Left ventricle myocardium inferior (tissue), 1 donor: ENCODE measurements around the gene TMEM88. TPM values are rescaled to one million over a fixed set of nuclear protein-coding genes. Genes with fewer than 3 reads are reported as not detected.

ENCODE experiments used
- DNase-seq: peaks from one replicate; pipeline ENCODE4 v3.0.0-alpha.2; 2020
- H3K27ac ChIP-seq: fragments of 200-600 bp; replicated peaks from 2 replicates; pipeline ENCODE4 v1.8.0; 2021
- H3K27me3 ChIP-seq: fragments of 200-600 bp; 2 replicates; pipeline ENCODE4 v1.8.0; 2021; ENCODE audit warnings: low read depth
- H3K36me3 ChIP-seq: fragments of 200-600 bp; 2 replicates; pipeline ENCODE4 v1.8.0; 2021
- H3K4me1 ChIP-seq: fragments of 200-600 bp; 2 replicates; pipeline ENCODE4 v1.8.0; 2021
- H3K4me3 ChIP-seq: fragments of 200-600 bp; 2 replicates; pipeline ENCODE4 v1.8.0; 2021; ENCODE audit warnings: mild to moderate bottlenecking, moderate library complexity
- H3K9me3 ChIP-seq: fragments of 200-600 bp; replicated peaks from 2 replicates; pipeline ENCODE4 v1.8.0; 2021
- intact Hi-C: fragments of 100-400 bp; cut with micrococcal nuclease; formaldehyde crosslinking; loops from one replicate; pipeline ENCODE4 v1.11.0; 2022
- total RNA-seq: library from RNA; stranded (reverse); fragmentation: NEBNext Ultra II Directional; extraction: Animal tissue kit (Norgen Biotek cat#: 25700); gene quantifications from one replicate; pipeline ENCODE4 v1.2.1, GENCODE V29; 2021
- TF ChIP-seq, protein P1 (sequence below): fragments of 200-600 bp; IDR thresholded peaks from 2 replicates; pipeline ENCODE4 v1.8.0; 2021; ENCODE audit warnings: antibody characterized with exemption, mild to moderate bottlenecking, borderline replicate concordance
- donor health status: DM: no; HTN: yes; CAD: no; lungs with severe emphysema.

The TMEM88 gene
- total RNA-seq, 1 donor from 2014 or later, result 26.4 TPM

GRCh38 chr17:7864995-7865650 lies 10.3 kb downstream of the TMEM88 start:
- Histone ChIP-seq H3K27ac (no peak overlapping the region), H3K9me3 (peaks cover 3% of the 10 kb centered on the region), H3K4me1 (no peaks in the 10 kb centered on the region), H3K27me3 (no peaks in the 10 kb centered on the region), H3K4me3 (no peak overlapping the region), H3K36me3 (peaks cover 31% of the 10 kb centered on the region)
- TF ChIP-seq, protein P1, sequence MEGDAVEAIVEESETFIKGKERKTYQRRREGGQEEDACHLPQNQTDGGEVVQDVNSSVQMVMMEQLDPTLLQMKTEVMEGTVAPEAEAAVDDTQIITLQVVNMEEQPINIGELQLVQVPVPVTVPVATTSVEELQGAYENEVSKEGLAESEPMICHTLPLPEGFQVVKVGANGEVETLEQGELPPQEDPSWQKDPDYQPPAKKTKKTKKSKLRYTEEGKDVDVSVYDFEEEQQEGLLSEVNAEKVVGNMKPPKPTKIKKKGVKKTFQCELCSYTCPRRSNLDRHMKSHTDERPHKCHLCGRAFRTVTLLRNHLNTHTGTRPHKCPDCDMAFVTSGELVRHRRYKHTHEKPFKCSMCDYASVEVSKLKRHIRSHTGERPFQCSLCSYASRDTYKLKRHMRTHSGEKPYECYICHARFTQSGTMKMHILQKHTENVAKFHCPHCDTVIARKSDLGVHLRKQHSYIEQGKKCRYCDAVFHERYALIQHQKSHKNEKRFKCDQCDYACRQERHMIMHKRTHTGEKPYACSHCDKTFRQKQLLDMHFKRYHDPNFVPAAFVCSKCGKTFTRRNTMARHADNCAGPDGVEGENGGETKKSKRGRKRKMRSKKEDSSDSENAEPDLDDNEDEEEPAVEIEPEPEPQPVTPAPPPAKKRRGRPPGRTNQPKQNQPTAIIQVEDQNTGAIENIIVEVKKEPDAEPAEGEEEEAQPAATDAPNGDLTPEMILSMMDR, result no peak
- no peak for DNase-seq
- intact Hi-C loops, result loop anchor here (5.0 to 10.0 kb wide), 2 partner anchors 32 to 120 kb away; no protein-coding TSS in a partner anchor

GRCh38 chr17:7867881-7868329 lies 13.0 kb downstream of the TMEM88 start:
- intact Hi-C loops, result loop anchor here (10.0 kb wide), 1 partner anchor 117 kb away; no protein-coding TSS in a partner anchor
- no peak overlapping the region for H3K27ac ChIP-seq
- H3K9me3 ChIP-seq, result peaks cover 3% of the 10 kb centered on the region
- TF ChIP-seq, protein P1, result no peak
- H3K36me3 ChIP-seq, result peaks cover 9% of the 10 kb centered on the region
- no peaks in the 10 kb centered on the region for H3K4me1 ChIP-seq
- DNase-seq, result no peak
- no peak overlapping the region for H3K4me3 ChIP-seq
- no peaks in the 10 kb centered on the region for H3K27me3 ChIP-seq

GRCh38 chr17:7873051-7873450 lies 18.2 kb downstream of the TMEM88 start:
- Histone ChIP-seq H3K27me3 (no peaks in the 10 kb centered on the region), H3K36me3 (peaks cover 9% of the 10 kb centered on the region), H3K4me3 (no peak overlapping the region), H3K9me3 (no peaks in the 10 kb centered on the region), H3K4me1 (no peaks in the 10 kb centered on the region), H3K27ac (no peak overlapping the region)
- intact Hi-C loops, result no loop called here
- no peak for DNase-seq
- TF ChIP-seq, protein P1, result no peak

DNA sequence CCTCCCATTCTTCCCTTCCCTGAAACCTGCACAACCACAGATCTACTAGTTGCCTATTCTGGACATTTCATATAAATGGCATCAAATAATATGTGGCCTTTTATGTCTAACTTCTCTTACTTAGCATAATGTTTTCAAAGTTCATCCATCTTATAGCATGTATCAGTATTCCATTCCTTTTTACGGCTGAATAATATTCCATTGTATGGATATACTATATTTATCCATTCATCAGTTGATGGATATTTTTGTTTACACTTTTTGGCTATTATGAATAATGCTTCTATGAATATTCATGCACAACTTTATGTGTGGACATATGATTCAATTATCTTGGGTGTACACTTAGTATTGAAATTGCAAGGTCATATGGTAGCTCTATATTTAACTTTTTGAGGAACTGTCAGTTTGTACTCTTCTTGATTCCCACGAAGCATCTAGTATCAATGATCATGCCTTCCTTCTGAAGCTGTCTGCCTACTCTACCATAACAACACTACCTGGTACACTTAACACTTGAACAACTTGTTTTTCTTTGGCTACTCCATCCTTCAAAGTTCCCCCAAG lies 21.0 kb downstream of the TMEM88 start:
- no peak overlapping the region for H3K27ac ChIP-seq
- TF ChIP-seq, protein P1, result no peak
- DNase-seq, result no peak
- no peaks in the 10 kb centered on the region for H3K27me3 ChIP-seq
- H3K4me1 ChIP-seq, result peaks cover 1% of the 10 kb centered on the region
- no peaks in the 10 kb centered on the region for H3K9me3 ChIP-seq
- H3K4me3 ChIP-seq, result no peak overlapping the region
- intact Hi-C loops, result no loop called here
- peaks cover 10% of the 10 kb centered on the region for H3K36me3 ChIP-seq

DNA sequence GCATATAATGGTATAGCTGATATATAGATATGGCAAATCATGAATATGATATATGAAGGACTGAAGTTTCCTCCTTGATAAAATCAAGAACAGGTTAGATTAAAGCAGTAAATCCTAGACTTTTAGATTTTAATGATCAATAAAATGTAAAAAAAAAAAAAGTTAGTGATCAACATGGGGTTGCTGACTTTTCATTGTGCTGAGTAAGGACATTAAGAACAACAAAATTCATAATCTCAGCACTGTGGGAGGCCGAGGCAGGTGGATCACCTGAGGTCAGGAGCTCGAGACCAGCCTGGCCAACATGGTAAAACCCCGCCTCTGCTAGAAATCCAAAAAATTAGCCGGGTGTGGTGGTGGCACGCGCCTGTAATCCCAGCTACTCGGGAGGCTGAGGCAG lies 23.4 kb downstream of the TMEM88 start:
- intact Hi-C loops, result no loop called here
- no peak for DNase-seq
- Histone ChIP-seq H3K9me3 (no peaks in the 10 kb centered on the region), H3K4me3 (no peak overlapping the region), H3K27me3 (no peaks in the 10 kb centered on the region), H3K36me3 (peaks cover 12% of the 10 kb centered on the region), H3K27ac (no peak overlapping the region), H3K4me1 (peaks cover 19% of the 10 kb centered on the region)
- TF ChIP-seq, protein P1, result no peak
